Measurements from ENCODE around the gene FGFR1OP2. TPM values are rescaled to one million over a fixed set of nuclear protein-coding genes. Genes with fewer than 3 reads are reported as not detected.

Gene FGFR1OP2
- total and polyA plus RNA-seq, 2 of the 8 experiments (the other 6 are each of a cell fraction or from before 2014, with no cell fraction given): 8.8 to 34.4 TPM

- TF ChIP-seq HDAC6 (IDR thresholded peaks at IDR 0.05; ENCODE audit: low read depth, low read length) (no peak), ATF2 (IDR thresholded peaks at IDR 0.05; ENCODE audit: low read length) (no peak), CEBPB (IDR thresholded peaks at IDR 0.05; ENCODE audit: low read depth, low read length) (no peak), PHF8 (conservative IDR thresholded peaks at IDR 0.05; ENCODE audit: low read depth, low read length) (no peak), EGR1 (IDR thresholded peaks at IDR 0.05; ENCODE audit: borderline replicate concordance, low read depth, low read length) (no peak)
Observed at GRCh38 chr12:26936559-26937442, 1.5 kb upstream of the FGFR1OP2 start (continued).
